Ascending aorta (tissue), 2 donors: ENCODE data around the gene RNF187. TPM values are rescaled to one million over a fixed set of nuclear protein-coding genes. Genes with fewer than 3 reads are reported as not detected.

Experiments
- DNase-seq, 2 donors: peaks; one replicate each; pipeline ENCODE4 v3.0.0-alpha.2; 2019; ENCODE audit warnings: low spot score in 2 of 2
- H3K27ac ChIP-seq, 2 donors: fragments of 200-600 bp; sonication (generic); one replicate each; pipeline ENCODE4 v1.5.1; 2016 to 2017; ENCODE audit warnings: mild to moderate bottlenecking in 1 of 2
- H3K27me3 ChIP-seq: fragments of 200-600 bp; sonication (generic); one replicate; pipeline ENCODE4 v1.5.1; 2017
- H3K36me3 ChIP-seq, 2 donors: fragments of 200-600 bp; sonication (generic); one replicate each; pipeline ENCODE4 v1.5.1; 2016
- H3K4me1 ChIP-seq, 2 donors: fragments of 200-600 bp; sonication (generic); one replicate each; pipeline ENCODE4 v1.5.1; 2016 to 2017; ENCODE audit warnings: mild to moderate bottlenecking in 1 of 2
- H3K4me3 ChIP-seq, 2 donors: fragments of 200-600 bp; sonication (generic); one replicate each; pipeline ENCODE4 v1.5.1; 2016 to 2017; ENCODE audit warnings: mild to moderate bottlenecking in 1 of 2
- H3K9me3 ChIP-seq, 2 donors: fragments of 200-600 bp; sonication (generic); one replicate each; pipeline ENCODE4 v1.5.1; 2016
- CTCF ChIP-seq, 3 experiments: fragments of 200-600 bp in 2 of 3; fragments of 450-650 bp in 1 of 3; sonication (generic) in 2 of 3; IDR thresholded peaks; one replicate each; pipeline ENCODE4 v1.5.1; 2016 to 2019; ENCODE audit warnings: antibody characterized with exemption in 3 of 3, mild to moderate bottlenecking in 1 of 3, moderate library complexity in 1 of 3
- intact Hi-C: fragments of 100-400 bp; cut with DNase I; formaldehyde crosslinking; loops from one replicate; pipeline ENCODE4 v1.15.1; 2023
- total RNA-seq: library from RNA; depleted of rRNA; stranded (reverse); fragments of >200 nt; gene quantifications from one replicate; pipeline ENCODE4 v1.1.0, GENCODE V29; 2016

RNF187 gene
- total RNA-seq, 1 donor from 2014 or later, result 24.3 TPM

GRCh38 chr1:228462560-228462959 lies 24.6 kb upstream of the RNF187 start:
- no peak overlapping the region for H3K27ac ChIP-seq
- H3K9me3 ChIP-seq, result no peaks in the 10 kb centered on the region
- TF ChIP-seq CTCF (IDR thresholded peaks at IDR 0.05), result no peak
- peaks cover 6% of the 10 kb centered on the region for H3K27me3 ChIP-seq
- no peak overlapping the region for H3K4me3 ChIP-seq
- intact Hi-C loops, result loop anchor here (5.0 kb wide), 1 partner anchor 55 kb away; the partner anchor contains the start of gene TRIM11
- peaks cover 2 to 5% of the 10 kb centered on the region in 2 donors for H3K4me1 ChIP-seq
- no peak for DNase-seq
- no peaks in the 10 kb centered on the region for H3K36me3 ChIP-seq

GRCh38 chr1:228463009-228463558 lies 24.1 kb upstream of the RNF187 start:
- intact Hi-C loops, result loop anchor here (5.0 kb wide), 1 partner anchor 56 kb away; the partner anchor contains the start of gene TRIM11
- TF ChIP-seq CTCF (IDR thresholded peaks at IDR 0.05), result no peak
- DNase-seq, result no peak

GRCh38 chr1:228463559-228464455 lies 23.4 kb upstream of the RNF187 start:
- no peak for DNase-seq
- intact Hi-C loops, result loop anchor here (5.0 kb wide), 1 partner anchor 57 kb away; the partner anchor contains the start of gene TRIM11
- Histone ChIP-seq H3K36me3 (no peaks in the 10 kb centered on the region), H3K27me3 (peaks cover 6% of the 10 kb centered on the region), H3K27ac (no peak overlapping the region), H3K4me3 (peak overlapping the region in 1 of 2 donors; percentile 52), H3K9me3 (no peaks in the 10 kb centered on the region), H3K4me1 (peaks cover 0 to 5% of the 10 kb centered on the region in 2 donors)
- TF ChIP-seq CTCF (IDR thresholded peaks at IDR 0.05), result no peak

More at GRCh38 chr1:228463009-228463558, 24.1 kb upstream of the RNF187 start:
- Histone ChIP-seq H3K4me1 (peaks cover 0 to 5% of the 10 kb centered on the region in 2 donors), H3K27ac (no peak overlapping the region), H3K27me3 (peaks cover 6% of the 10 kb centered on the region), H3K9me3 (no peaks in the 10 kb centered on the region), H3K4me3 (no peak overlapping the region), H3K36me3 (no peaks in the 10 kb centered on the region)

- no peaks in the 10 kb centered on the region for H3K4me1 ChIP-seq
- peaks cover 1% of the 10 kb centered on the region for H3K27me3 ChIP-seq
- intact Hi-C loops, result loop anchor here (5.0 kb wide), 1 partner anchor 57 kb away; the partner anchor contains the start of gene TRIM11
- H3K4me3 ChIP-seq, result peak overlapping the region; percentile 21 to 52
- H3K36me3 ChIP-seq, result no peaks in the 10 kb centered on the region
- no peak for TF ChIP-seq CTCF (IDR thresholded peaks at IDR 0.05)
- no peaks in the 10 kb centered on the region for H3K9me3 ChIP-seq
- peak in 1 of 2 donors; percentile 80 for DNase-seq
- H3K27ac ChIP-seq, result no peak overlapping the region
These were observed 22.6 kb upstream of the RNF187 start for GRCh38 chr1:228464487-228464983.

GRCh38 chr1:228465141-228465540 lies 22.0 kb upstream of the RNF187 start:
- Histone ChIP-seq H3K4me3 (peak overlapping the region in 1 of 2 donors; percentile 52), H3K27me3 (no peaks in the 10 kb centered on the region), H3K9me3 (no peaks in the 10 kb centered on the region), H3K36me3 (no peaks in the 10 kb centered on the region), H3K4me1 (no peaks in the 10 kb centered on the region), H3K27ac (no peak overlapping the region)
- intact Hi-C loops, result no loop called here
- no peak for DNase-seq
- no peak for TF ChIP-seq CTCF (IDR thresholded peaks at IDR 0.05)
